Cardiac septum (tissue), 1 donor: Measurements from ENCODE around the gene DSCAML1. TPM values are rescaled to one million over a fixed set of nuclear protein-coding genes. Genes with fewer than 3 reads are reported as not detected.

Source experiments
- DNase-seq: peaks from one replicate; pipeline ENCODE4 v3.0.0-alpha.2; 2020; ENCODE audit warnings: low spot score
- intact Hi-C: fragments of 100-400 bp; cut with DNase I; formaldehyde crosslinking; loops from one replicate; pipeline ENCODE4 v1.14.0; 2022
- total RNA-seq: library from RNA; stranded (reverse); fragmentation: NEBNext Ultra II Directional; extraction: Animal tissue kit (Norgen Biotek cat#: 25700); gene quantifications from one replicate; pipeline ENCODE4 v1.2.1, GENCODE V29; 2021
- donor health status: DM: no; HTN: no; CAD: no.

The DSCAML1 gene
- total RNA-seq, 1 donor from 2014 or later = 1.2 TPM

DNA sequence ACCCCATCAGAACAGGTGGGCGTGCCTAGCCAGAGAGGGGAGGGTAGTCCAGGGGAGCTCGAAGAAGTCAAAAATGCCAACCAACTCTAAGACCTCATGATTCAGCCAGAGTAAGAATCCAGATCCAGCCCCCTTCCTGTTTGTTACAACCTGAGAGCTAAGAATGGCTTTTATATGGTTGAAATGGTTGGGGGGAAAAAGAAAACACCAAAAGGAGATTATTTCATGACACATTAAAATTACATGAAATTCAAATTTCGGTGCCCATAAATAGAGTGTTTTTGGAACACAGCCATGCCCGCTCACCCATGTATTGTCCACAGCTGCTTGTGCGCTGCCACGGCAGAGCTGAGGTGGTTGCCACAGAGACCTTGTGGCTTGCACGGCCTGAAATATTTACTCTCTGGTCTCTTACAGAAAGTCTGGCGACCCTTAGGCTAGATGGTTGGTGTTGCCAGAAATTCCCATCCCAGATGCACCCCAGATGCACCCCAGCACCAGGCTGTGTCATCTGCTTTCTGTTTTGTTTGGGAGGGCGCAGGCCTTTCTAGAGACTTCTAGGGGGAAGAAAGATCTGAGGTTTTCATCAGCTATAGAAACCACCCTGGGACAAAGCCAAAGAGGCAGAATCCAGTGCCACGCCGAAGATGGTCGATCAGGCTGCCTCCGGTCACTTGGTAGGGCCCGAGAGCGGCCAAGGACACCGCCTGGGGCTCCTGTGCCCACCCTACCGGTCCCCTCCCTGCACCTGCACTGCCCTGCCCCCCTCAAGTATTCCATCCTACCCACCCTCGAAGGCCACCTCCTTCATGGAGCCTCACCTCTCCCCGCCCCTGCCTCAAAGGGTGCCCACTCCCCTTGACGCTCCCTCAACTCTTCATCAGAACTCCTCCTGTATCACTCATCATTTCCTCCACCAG, 80.2 kb downstream of the DSCAML1 start:
- no peak for DNase-seq
- intact Hi-C loops = no loop called here

DNA sequence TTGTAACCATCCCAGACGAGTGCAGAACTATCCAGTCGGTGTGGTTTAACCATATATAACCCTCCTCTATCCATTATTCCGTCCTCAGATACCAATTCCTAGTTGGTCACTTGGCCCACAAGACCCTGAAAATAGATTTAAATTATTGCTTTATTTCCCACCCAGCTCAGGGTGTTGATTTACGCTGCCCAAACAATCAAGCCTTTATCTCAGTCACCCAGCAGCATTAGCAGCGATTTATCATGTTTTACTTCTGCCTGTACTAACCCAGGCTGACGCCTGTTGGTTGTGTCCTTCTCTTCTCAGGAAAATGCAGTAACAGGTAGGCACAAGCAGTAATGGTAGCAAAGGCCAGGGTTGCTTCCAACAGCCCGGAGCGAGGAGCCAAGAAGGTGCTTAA, 81.2 kb downstream of the DSCAML1 start:
- DNase-seq = no peak
- intact Hi-C loops = no loop called here

DNA sequence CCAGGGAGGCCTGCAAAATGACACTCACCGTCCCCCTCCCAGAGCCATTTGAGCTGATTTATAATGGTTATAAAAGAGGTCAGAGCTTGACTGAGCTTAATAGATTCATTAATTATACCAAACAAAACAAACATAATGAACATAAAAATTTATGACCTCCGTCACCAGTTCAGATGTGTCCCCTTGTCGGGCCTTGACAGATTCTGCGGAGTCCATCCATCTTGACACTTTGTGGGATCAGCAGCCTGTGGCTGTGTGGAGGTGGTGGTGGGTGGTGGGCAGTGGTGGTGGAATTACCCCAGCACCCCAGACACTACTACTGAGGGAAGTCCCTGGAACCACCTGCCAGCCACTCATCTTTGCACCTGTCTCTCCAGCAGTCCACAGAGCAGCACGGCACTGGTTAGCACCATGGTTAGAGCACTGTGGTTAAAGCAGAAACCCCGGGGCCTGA, 83.5 kb downstream of the DSCAML1 start:
- intact Hi-C loops = no loop called here

DNA sequence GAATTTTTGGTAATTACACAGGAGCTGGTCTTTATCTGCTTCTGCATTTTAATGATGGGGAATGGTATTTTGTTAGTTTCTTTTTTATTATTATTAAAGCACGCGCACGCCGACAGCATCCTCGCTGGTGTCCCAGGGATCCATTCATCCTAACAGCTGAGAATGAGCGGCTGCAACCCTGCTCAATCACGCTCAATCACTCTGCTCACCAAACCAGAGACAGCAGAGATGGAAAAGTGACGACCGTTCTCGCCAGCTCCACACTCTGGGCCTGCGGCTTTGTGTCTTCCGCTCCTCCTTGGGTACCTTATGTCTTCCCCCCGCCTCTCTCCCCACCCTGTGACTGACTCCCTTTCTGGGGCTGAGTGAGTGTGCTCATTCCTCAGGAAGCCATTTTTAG, 84.5 kb downstream of the DSCAML1 start:
- no peak for DNase-seq
- intact Hi-C loops = no loop called here

More for the DNA sequence above, 83.5 kb downstream of the DSCAML1 start:
- no peak for DNase-seq

DNA sequence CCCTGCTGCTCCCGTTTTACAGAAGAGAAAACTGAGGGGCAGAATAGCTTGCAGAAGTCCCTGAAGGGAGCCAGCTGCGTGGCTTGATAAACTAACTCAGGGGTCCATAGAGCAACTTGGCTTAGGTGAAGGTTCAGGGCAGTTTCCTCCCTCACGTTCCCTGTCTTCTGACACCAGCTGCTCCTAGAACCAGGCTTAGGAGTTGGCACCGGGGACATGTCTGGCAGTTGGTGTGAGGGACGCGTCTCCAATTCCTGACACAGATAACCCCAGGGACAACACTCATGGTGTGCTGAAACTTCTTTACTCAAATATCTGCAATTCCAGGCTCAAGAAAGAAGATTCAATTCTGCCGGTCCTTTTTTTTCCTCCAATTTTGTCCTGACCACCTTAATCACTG, 85.7 kb downstream of the DSCAML1 start:
- no peak for DNase-seq
- intact Hi-C loops = no loop called here

DNA sequence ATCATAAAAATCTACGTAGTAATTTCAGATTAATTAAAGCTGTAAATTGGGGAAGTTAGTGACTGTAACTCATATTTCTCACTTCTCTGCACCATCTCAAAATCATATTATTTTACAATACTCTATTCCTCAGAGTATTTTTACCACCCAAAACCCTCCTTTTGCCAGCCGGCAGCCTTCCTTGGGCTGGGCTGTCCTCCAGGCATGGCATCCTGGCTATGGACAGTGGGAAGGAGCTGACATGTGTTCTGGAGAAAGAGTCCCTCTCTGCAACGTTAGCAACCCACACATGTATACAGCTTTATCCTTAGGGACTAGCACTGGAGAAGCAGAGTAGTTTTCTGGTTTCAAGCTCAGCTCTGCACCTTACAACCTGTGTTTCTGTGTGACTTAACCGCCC, 86.8 kb downstream of the DSCAML1 start:
- no peak for DNase-seq
- intact Hi-C loops = no loop called here

DNA sequence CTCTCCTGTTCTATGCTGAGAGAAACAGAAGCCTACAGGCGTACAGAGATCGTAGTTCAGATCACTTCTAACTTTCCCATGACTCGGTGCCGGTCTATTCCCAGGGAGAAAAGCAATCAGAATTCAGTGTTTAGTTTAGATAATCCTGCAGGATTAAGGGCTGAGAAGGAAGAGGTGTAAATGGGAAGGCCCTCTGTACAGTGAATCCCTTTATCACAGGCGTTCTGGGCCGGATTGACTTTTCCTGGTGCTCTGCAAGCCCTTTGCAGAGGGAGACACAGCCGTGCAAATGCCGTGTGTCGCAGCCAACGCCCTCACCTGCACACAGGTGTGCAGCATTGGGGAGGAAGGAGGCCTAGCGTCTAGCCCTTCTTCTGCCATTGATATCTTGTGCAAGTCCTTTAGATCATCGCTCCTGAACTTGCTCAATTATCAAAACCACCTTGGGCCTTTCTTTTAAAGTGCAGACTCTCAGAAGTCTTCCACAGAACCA, 90.6 kb downstream of the DSCAML1 start:
- DNase-seq = no peak
- intact Hi-C loops = no loop called here

DNA sequence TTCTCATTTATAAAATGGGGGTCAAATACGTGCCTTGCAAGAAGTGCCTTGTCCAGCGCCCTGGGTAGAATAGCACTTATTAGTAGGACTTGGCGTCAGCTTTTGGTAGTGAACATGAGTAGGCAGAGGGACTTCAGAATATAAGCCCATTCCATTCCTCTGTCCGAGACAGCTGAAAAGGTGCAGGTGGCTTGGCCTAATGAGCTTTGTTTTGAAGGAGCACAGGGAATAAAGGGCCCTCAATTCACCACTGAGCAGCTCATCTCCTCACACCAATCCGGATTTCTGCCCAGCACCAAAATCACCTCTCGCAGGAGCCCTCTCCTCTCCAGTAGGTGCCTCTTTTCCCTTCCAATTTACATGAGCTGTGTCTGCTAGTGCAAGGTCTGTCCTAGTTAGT, 91.2 kb downstream of the DSCAML1 start:
- intact Hi-C loops = no loop called here
- no peak for DNase-seq

DNA sequence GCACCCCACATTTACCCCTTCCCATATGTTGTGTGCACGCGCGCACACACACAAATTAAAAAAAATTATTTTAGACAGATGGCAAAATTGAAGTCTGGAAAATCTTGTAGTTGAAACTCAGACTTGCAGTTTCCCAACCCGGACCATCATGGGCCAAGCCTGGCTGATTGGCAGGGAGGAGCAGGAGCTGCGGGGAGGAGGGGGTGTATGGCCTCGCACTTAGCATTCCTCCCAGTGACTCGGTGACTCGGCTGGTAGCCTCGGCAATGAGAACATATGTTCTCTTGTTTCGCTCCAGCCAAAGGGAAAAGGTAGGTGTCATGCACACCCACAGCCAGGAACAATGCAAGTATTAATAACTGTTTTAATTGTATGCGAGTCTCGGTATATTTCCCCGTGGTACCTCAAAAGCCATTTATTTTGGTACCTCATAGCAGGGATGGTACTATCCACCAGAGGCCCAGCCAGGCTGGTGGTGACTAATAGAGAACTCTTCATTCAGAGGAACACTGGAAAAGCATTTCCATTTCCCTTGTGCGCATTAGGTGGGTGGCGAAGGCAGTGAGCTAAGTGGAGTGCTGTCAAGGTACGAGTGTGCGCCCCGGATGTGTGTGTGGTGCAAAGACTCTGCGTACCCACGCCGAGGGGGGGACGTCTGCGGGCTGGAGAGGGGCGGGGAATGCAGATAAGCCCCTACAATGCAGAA, 92.5 kb downstream of the DSCAML1 start:
- no peak for DNase-seq
- intact Hi-C loops = no loop called here

DNA sequence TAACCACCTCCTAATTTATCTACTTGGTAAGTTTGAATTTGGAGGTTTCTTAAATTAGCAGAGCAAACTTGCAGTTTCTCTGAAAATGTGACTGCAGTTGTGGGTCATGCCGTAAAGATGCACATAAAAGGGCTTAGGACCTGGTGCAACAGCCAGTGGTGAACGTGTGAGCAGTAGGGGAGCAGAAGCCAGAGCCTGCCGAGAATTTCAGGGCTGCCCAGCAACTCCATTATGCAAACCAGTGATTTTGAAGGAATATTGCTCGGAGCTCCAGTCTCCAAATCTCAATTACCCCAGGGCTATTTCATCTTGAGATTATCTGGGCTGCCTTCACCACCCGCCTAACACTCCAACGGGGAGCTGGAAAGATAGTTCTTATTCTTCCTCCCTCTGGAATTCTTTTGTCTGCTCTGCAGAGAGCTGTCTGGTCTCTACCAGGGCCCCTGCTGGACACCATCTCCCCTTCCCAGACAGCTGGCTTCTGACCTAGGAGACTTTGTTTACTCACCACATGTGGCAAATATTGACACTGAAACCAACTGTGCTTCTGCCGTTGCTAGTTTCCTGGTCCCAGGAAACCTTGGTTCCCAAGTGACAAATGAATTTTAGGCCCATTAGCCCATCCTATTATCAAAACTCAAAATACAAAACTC, 93.9 kb downstream of the DSCAML1 start:
- intact Hi-C loops = no loop called here
- no peak for DNase-seq

DNA sequence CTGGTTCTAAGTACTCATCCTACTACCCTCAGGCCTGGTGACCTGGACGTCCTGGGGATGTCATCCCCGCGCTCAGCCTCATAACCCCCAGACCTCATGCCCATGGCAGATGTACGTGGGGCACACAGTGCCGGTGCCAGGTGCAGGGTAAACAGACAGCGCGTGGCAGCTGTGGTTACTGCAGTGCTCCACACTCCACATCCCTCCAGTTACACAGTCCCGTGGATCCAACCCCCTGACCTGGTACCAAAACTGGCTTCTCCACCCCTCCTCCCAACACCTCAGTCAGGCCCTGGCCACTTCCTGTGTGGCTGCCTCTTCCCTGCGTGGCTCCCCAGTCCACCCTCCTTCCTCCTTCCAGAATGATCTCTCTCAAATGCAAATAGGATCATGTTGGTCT, 95.2 kb downstream of the DSCAML1 start:
- intact Hi-C loops = no loop called here
- DNase-seq = no peak

DNA sequence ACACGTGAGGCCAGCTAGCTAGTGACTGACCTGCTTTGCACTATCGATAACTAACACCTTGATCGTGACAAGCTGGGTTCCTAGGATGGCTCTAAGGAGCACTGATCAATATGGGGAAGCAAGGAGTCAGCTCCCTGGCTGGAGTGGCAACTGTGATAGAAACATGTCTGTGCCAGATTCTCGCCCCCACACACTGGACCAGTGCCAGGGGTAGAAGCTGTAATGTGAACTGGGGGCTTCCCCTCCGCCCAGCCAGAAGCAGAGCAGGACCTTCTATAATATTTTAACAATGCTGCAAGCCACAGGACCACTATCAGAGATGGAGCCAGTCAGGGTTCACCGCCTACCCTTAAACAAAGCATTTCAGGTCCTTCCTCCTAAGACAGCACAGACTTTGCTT, 96.5 kb downstream of the DSCAML1 start:
- DNase-seq = no peak
- intact Hi-C loops = no loop called here

DNA sequence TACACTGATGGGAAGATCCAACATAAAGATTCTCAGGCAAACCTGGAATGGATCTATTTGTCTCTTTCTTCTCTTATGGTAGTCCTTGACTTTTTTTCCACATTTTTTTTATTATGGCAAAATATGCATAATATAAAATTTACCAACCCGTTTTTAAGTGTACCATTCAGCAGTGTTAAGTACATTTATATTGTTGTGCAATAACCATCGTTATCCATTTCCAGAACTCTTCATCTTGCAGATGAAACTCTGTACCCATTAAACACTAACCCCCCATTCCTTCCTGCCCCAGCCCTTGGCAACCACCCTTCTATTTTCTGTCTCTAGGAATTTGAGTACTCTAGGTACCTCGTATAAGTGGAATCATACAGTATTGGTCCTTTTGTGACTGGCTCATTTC, 99.7 kb downstream of the DSCAML1 start:
- no peak for DNase-seq
- intact Hi-C loops = no loop called here

DNA sequence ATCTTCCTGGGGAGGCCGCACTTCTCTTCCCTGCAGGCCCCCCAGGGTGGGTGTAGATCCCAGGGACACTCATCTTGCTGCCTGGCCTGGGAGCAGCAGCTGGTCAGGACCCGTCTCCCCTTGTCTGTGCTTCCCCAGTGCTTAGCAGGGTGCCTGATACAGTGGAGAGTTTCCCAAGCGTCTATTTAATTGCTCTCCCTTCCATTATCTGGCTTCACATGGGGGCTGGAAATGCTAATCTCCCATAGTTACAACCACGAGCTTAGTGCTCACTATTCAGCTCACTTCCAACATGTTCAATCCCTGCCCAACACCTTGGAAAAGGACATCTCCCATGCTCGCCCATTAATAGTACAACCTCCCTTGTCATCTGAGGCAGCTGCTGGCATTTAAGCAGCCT, 100.5 kb downstream of the DSCAML1 start:
- intact Hi-C loops = no loop called here
- no peak for DNase-seq

DNA sequence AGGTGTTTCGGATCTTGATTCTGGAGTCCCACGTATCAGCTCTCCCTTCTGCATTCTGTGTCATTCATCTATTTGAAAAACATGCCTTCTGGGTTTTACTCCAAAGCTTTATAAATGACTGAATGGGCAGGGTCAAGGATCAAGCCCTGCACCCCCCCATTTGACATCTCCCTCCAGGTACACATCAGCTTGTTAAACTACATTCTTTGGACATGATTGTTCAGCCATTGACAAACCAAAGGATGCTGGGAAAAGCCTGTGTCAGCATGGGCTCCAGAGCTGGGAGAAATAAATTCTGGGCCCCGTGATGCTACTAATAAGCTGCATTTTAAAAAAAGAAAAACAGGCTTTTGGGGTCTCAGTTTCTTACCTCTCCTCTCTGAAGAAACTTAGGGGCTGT, 103.7 kb downstream of the DSCAML1 start:
- no peak for DNase-seq
- intact Hi-C loops = no loop called here

DNA sequence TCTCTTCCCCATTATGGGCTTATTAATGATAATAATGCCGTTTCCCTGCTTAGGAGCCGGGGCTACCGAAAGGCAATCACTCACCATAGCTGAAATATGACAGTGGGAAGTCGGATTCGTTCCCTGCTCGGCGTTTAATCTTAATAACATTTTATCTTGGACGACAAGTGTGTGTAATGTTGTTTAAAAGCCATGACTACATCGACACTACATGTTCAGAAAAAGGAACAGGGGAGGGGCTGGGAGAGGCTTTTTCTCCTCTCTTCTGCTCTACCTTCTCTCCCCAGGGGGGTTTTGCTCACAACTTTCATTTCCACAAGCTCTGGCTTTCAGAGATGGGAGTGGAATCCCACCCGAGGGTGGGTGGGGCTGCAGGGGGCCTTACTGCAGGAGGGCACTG, 105.5 kb downstream of the DSCAML1 start:
- no peak for DNase-seq
- intact Hi-C loops = no loop called here

DNA sequence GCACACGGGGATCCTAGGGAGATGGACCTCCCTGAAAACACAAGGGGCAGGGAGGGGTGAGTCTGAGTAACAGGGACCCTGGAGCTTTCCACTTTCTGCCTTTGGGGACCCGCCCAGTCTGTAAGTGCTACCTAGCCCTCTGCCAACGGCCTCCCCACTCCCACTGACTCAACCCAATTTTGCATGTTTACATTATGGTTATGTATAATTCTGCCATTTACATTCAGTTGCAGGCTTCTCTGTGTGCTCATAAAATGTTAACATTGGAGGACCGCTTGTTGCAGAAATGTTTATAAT, 105.8 kb downstream of the DSCAML1 start:
- intact Hi-C loops = no loop called here
- DNase-seq = no peak

DNA sequence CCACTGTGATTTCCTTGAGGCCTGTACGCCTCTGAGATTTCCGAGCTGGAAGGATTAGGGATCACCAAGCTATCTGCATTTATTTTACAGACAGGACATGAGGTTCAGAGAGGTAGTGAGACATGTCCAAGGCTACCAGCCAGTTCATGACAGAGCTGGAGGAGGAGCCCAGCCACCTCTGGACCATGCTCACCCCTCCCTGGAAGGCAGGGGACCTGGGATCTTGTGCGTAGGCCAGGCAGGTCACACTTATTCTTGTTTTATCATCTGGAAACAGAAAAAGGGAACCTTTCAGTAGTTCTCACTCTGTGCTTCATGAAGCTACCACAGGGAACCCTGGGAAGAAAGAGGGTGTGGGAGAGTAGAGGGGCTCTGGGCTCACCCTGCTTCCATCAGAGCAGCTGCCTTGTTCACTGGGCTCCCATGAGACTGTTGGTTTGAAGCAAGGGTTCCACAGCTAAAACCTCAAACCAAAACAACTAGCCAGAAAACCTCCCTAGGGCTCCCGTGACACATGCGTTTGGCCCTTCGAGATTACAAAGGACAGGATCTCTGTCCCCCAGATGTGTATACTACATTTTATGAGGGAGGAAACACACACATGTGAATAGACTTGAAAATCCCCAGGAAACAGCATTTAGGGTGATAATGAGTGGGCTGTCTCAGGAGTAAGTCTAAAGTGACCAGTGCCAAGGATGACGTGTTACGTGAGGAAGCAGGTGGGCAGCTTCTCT, 106.4 kb downstream of the DSCAML1 start:
- no peak for DNase-seq
- intact Hi-C loops = no loop called here

DNA sequence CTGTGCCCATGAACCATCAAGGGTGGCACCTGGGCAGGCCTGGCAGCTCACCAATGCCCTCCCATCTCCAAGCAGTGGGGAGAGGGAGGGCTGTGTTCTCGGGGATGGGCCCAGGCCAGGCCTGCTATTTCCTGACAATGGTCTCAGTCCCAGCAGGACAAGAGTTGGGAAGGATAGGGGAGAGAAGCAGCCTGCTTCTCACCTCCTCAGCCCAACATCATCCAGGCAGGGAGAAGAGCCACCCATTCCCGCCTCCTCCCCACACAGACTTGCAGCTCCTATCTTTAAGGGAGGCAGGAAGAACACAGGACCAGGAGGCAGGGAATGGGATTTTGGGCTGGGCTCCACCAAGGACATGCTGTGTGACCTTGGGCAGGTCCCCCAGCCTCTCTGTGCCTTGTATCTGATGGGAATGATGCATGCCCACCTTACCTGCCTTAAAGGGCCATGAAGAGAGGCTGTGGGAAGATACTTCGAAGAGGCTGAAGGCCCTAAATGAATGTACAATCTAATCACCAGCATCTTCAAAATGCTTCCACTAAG, 108.7 kb downstream of the DSCAML1 start:
- DNase-seq = no peak
- intact Hi-C loops = no loop called here

DNA sequence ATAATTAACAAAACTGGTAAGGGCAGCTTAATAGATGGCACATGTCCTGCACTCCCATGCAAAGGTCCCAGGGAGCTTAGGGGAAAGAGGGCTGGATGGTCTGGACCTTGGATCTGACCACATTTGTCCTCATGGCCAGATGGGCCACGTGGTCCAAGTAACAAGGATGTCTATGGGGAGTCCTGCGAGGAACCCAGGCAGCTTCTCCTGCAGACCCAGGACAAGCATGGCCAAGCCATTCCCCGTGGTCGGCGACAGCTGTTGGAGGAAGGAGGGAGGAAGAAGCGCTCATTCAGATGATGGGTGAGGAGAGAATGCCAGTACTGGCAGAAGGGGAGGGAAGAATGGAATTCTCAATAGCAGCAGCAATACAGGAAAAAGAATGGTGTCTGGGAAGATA, 109.2 kb downstream of the DSCAML1 start:
- intact Hi-C loops = no loop called here
- no peak for DNase-seq
